A673 (cell line): ENCODE data around the gene MRGPRF.

Source experiments
- EZH2 ChIP-seq: fragments of 200-600 bp; sonication (generic); IDR thresholded peaks from 2 replicates; pipeline ENCODE4 v1.6.1; 2017; ENCODE audit warnings: borderline replicate concordance, low read depth, mild to moderate bottlenecking, mixed read lengths, antibody characterized with exemption, low read length; ENCODE audit not compliant: poor library complexity, severe bottlenecking
- TF ChIP-seq, protein P1 (sequence below): fragments of 300-800, 200-600 bp; sonication (generic); conservative IDR thresholded peaks from 2 replicates; pipeline ENCODE4 v1.5.1; 2017; ENCODE audit warnings: low read depth, mild to moderate bottlenecking, antibody characterized with exemption, low read length, moderate library complexity, mixed read lengths

GRCh38 chr11:69007975-69008381 lies 5.1 kb downstream of the MRGPRF start:
- TF ChIP-seq, protein P1, sequence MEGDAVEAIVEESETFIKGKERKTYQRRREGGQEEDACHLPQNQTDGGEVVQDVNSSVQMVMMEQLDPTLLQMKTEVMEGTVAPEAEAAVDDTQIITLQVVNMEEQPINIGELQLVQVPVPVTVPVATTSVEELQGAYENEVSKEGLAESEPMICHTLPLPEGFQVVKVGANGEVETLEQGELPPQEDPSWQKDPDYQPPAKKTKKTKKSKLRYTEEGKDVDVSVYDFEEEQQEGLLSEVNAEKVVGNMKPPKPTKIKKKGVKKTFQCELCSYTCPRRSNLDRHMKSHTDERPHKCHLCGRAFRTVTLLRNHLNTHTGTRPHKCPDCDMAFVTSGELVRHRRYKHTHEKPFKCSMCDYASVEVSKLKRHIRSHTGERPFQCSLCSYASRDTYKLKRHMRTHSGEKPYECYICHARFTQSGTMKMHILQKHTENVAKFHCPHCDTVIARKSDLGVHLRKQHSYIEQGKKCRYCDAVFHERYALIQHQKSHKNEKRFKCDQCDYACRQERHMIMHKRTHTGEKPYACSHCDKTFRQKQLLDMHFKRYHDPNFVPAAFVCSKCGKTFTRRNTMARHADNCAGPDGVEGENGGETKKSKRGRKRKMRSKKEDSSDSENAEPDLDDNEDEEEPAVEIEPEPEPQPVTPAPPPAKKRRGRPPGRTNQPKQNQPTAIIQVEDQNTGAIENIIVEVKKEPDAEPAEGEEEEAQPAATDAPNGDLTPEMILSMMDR, result no peak
- no peak for TF ChIP-seq EZH2
